ENCODE results near the gene THSD7A.
"Not testable (repeated sequence)": the region's sequence is repeated elsewhere in the genome, so short reads cannot be mapped to it uniquely, and the experiment has no call there.

Gene THSD7A

GRCh38 chr7:11461946-11462345 is 370.1 kb downstream of the THSD7A start:
- Histone ChIP-seq H3K9me3 (ENCODE audit: low read depth, low read length) (no peaks in the 10 kb centered on the region), H3K4me3 (no peak overlapping the region), H3K27ac (no peak overlapping the region), H3K36me3 (ENCODE audit: insufficient read depth, low read length) (no peaks in the 10 kb centered on the region), H3K9ac (ENCODE audit: insufficient read length) (no peak overlapping the region)
- DNase-seq (ENCODE audit: low read depth, low spot score) = no peak
- TF ChIP-seq EZH2 (IDR thresholded peaks at IDR 0.05) (no peak), POLR2AphosphoS5 (IDR thresholded peaks at IDR 0.05; ENCODE audit: borderline replicate concordance, low read depth, low read length) (no peak), FOXP2 (optimal IDR thresholded peaks at IDR 0.05; ENCODE audit: control extremely low read depth, extremely low read length, insufficient read depth) (no peak)

DNA sequence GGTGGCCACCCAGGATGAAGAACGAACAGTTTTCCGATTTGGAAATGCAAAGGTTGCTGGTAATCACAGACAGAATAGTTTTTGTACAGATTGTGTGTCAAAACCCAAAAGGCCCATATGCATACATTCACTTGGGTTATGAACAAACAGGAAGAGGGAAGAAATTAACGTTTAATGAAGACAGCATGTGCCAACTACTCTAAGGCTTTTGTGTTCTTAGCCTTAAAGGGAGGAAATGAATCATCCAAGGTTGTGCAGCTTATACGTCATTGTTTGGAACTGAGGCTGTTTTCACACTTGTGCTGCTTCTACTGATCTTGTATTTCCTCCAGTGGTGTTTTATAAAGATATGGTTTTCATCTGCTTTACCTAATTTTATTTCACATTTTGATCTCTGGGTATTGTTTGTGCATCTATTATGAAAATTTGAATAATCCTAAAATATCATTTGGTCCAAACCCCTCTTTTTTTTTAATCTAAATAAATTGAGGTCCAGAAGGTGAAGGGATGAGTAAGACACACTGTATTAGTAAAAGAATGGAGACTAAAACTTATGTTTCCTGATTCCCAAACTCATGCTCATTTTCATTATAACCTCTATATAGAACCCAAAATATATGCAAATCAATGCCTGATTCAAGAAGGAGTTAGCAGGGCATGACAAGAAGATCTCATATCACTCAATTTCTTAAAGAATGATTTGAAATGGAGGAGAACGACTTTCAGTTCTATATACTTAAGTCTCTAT is 373.1 kb downstream of the THSD7A start:
- Histone ChIP-seq H3K9me3 (ENCODE audit: low read depth, low read length) (no peaks in the 10 kb centered on the region), H3K36me3 (ENCODE audit: insufficient read depth, low read length) (no peaks in the 10 kb centered on the region), H3K9ac (ENCODE audit: insufficient read length) (no peak overlapping the region), H3K27ac (no peak overlapping the region), H3K4me3 (peak overlapping the region; percentile 11; the same call in 1 of the 2 replicates)
- TF ChIP-seq FOXP2 (optimal IDR thresholded peaks at IDR 0.05; ENCODE audit: control extremely low read depth, extremely low read length, insufficient read depth) (no peak), POLR2AphosphoS5 (IDR thresholded peaks at IDR 0.05; ENCODE audit: borderline replicate concordance, low read depth, low read length) (no peak), EZH2 (IDR thresholded peaks at IDR 0.05) (no peak)
- peak; percentile 22 for DNase-seq (ENCODE audit: low read depth, low spot score)

DNA sequence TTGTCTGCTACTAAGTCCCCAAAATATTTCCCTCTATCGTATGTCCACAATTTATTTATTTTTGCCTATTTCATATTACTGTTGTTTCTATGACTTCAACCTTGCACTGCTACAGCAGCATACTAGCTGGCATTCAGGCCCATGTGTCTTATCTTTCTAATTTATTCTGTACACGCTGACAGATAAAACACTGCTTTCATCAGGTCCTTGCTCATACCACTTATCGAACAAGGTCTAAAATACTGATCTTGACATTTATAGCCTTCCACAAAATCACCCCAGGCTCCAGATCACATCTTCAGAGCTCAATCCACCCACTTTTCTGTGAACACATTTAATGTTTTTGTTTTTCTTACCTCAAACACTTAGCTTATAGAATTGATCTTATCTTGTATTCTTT is 374.6 kb downstream of the THSD7A start:
- no peak overlapping the region for H3K4me3 ChIP-seq
- no peaks in the 10 kb centered on the region for H3K36me3 ChIP-seq (ENCODE audit: insufficient read depth, low read length)
- no peaks in the 10 kb centered on the region for H3K9me3 ChIP-seq (ENCODE audit: low read depth, low read length)
- DNase-seq (ENCODE audit: low read depth, low spot score) = no peak
- no peak; the same call in 1 of the 2 replicates for TF ChIP-seq POLR2AphosphoS5 (IDR thresholded peaks at IDR 0.05; ENCODE audit: borderline replicate concordance, low read depth, low read length)
- no peak overlapping the region for H3K9ac ChIP-seq (ENCODE audit: insufficient read length)
- H3K27ac ChIP-seq = no peak overlapping the region

- no peak overlapping the region for H3K9ac ChIP-seq (ENCODE audit: insufficient read length)
- H3K9me3 ChIP-seq (ENCODE audit: low read depth, low read length) = no peaks in the 10 kb centered on the region
- H3K4me3 ChIP-seq = no peak overlapping the region
- DNase-seq (ENCODE audit: low read depth, low spot score) = no peak
- H3K27ac ChIP-seq = no peak overlapping the region
- no peaks in the 10 kb centered on the region for H3K36me3 ChIP-seq (ENCODE audit: insufficient read depth, low read length)
- TF ChIP-seq FOXP2 (optimal IDR thresholded peaks at IDR 0.05; ENCODE audit: control extremely low read depth, extremely low read length, insufficient read depth) = no peak
- TF ChIP-seq POLR2AphosphoS5 (IDR thresholded peaks at IDR 0.05; ENCODE audit: borderline replicate concordance, low read depth, low read length) = no peak
- TF ChIP-seq EZH2 (IDR thresholded peaks at IDR 0.05) = no peak
Observed at GRCh38 chr7:11456574-11456973, 375.4 kb downstream of the THSD7A start.

DNA sequence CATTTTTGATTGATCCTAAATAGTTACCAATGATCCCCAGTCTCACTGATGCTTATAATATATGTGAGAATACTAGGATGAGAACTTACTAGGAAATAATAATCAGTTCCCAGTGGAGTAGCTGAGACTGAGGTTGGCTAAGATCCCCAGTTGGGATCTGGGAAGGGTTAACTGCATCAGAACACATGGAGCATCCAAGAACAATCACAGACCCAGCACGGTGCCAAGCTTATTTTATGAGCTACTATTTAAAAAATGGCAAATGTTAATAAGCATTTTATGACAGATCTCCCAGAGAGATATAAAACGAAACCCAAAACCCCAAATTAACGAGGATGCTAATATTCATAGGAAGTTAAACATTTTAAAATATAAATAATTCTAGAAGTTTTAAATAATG is 379.5 kb downstream of the THSD7A start:
- TF ChIP-seq POLR2AphosphoS5 (IDR thresholded peaks at IDR 0.05; ENCODE audit: borderline replicate concordance, low read depth, low read length) (no peak), EZH2 (IDR thresholded peaks at IDR 0.05) (no peak), FOXP2 (optimal IDR thresholded peaks at IDR 0.05; ENCODE audit: control extremely low read depth, extremely low read length, insufficient read depth) (no peak)
- no peaks in the 10 kb centered on the region for H3K36me3 ChIP-seq (ENCODE audit: insufficient read depth, low read length)
- no peak overlapping the region for H3K9ac ChIP-seq (ENCODE audit: insufficient read length)
- DNase-seq (ENCODE audit: low read depth, low spot score) = no peak
- H3K27ac ChIP-seq = no peak overlapping the region
- H3K9me3 ChIP-seq (ENCODE audit: low read depth, low read length) = no peaks in the 10 kb centered on the region
- no peak overlapping the region for H3K4me3 ChIP-seq

- Histone ChIP-seq H3K4me3 (no peak overlapping the region), H3K27ac (no peak overlapping the region), H3K9ac (ENCODE audit: insufficient read length) (no peak overlapping the region), H3K9me3 (ENCODE audit: low read depth, low read length) (no peaks in the 10 kb centered on the region), H3K36me3 (ENCODE audit: insufficient read depth, low read length) (no peaks in the 10 kb centered on the region)
- DNase-seq (ENCODE audit: low read depth, low spot score) = no peak
- TF ChIP-seq FOXP2 (optimal IDR thresholded peaks at IDR 0.05; ENCODE audit: control extremely low read depth, extremely low read length, insufficient read depth) (no peak), EZH2 (IDR thresholded peaks at IDR 0.05) (no peak), POLR2AphosphoS5 (IDR thresholded peaks at IDR 0.05; ENCODE audit: borderline replicate concordance, low read depth, low read length) (no peak)
Observed at GRCh38 chr7:11450281-11450680, 381.7 kb downstream of the THSD7A start.

- H3K9me3 ChIP-seq (ENCODE audit: low read depth, low read length) = no peaks in the 10 kb centered on the region
- no peak for DNase-seq (ENCODE audit: low read depth, low spot score)
- no peak overlapping the region for H3K4me3 ChIP-seq
- H3K27ac ChIP-seq = no peak overlapping the region
- TF ChIP-seq FOXP2 (optimal IDR thresholded peaks at IDR 0.05; ENCODE audit: control extremely low read depth, extremely low read length, insufficient read depth) (no peak), POLR2AphosphoS5 (IDR thresholded peaks at IDR 0.05; ENCODE audit: borderline replicate concordance, low read depth, low read length) (no peak), EZH2 (IDR thresholded peaks at IDR 0.05) (no peak)
- H3K36me3 ChIP-seq (ENCODE audit: insufficient read depth, low read length) = no peaks in the 10 kb centered on the region
- no peak overlapping the region for H3K9ac ChIP-seq (ENCODE audit: insufficient read length)
Observed at GRCh38 chr7:11449316-11449715, 382.7 kb downstream of the THSD7A start.

GRCh38 chr7:11448323-11448722 is 383.7 kb downstream of the THSD7A start:
- Histone ChIP-seq H3K4me3 (no peak overlapping the region), H3K36me3 (ENCODE audit: insufficient read depth, low read length) (no peaks in the 10 kb centered on the region), H3K27ac (no peak overlapping the region), H3K9me3 (ENCODE audit: low read depth, low read length) (no peaks in the 10 kb centered on the region), H3K9ac (ENCODE audit: insufficient read length) (no peak overlapping the region)
- no peak for DNase-seq (ENCODE audit: low read depth, low spot score)
- no peak for TF ChIP-seq POLR2AphosphoS5 (IDR thresholded peaks at IDR 0.05; ENCODE audit: borderline replicate concordance, low read depth, low read length)
- no peak for TF ChIP-seq FOXP2 (optimal IDR thresholded peaks at IDR 0.05; ENCODE audit: control extremely low read depth, extremely low read length, insufficient read depth)
- no peak for TF ChIP-seq EZH2 (IDR thresholded peaks at IDR 0.05)

DNA sequence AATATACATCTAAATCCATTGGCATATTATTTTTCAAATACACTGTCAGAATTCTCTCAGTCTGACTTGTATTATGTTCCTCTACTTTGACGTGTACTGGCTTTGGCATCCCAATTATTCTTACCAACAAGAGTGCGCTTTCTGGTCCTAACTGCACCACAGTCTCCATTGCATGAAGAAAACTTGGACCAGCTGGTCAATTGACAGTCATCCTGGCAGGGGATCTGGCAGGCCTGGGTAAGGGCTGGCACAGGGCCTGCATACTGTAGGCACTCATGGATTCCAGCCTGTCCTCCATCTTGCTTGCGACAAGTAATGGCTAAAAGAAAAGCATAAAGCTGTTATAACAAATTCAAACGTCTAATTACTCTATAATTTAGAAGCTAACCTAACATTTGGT is 384.9 kb downstream of the THSD7A start:
- DNase-seq (ENCODE audit: low read depth, low spot score) = no peak
- H3K9me3 ChIP-seq (ENCODE audit: low read depth, low read length) = no peaks in the 10 kb centered on the region
- no peak overlapping the region for H3K27ac ChIP-seq
- no peak for TF ChIP-seq POLR2AphosphoS5 (IDR thresholded peaks at IDR 0.05; ENCODE audit: borderline replicate concordance, low read depth, low read length)
- no peak for TF ChIP-seq EZH2 (IDR thresholded peaks at IDR 0.05)
- no peak for TF ChIP-seq FOXP2 (optimal IDR thresholded peaks at IDR 0.05; ENCODE audit: control extremely low read depth, extremely low read length, insufficient read depth)
- no peak overlapping the region for H3K9ac ChIP-seq (ENCODE audit: insufficient read length)
- no peak overlapping the region for H3K4me3 ChIP-seq
- no peaks in the 10 kb centered on the region for H3K36me3 ChIP-seq (ENCODE audit: insufficient read depth, low read length)

GRCh38 chr7:11443934-11444333 is 388.1 kb downstream of the THSD7A start:
- DNase-seq (ENCODE audit: low read depth, low spot score); H3K27ac ChIP-seq; H3K9me3 ChIP-seq (ENCODE audit: low read depth, low read length); H3K4me3 ChIP-seq; H3K9ac ChIP-seq (ENCODE audit: insufficient read length); H3K36me3 ChIP-seq (ENCODE audit: insufficient read depth, low read length): not testable (repeated sequence)

All from SK-N-MC (cell line).